MCF 10A (cell line): ENCODE measurements around the gene RGP1. TPM values are rescaled to one million over a fixed set of nuclear protein-coding genes. Genes with fewer than 3 reads are reported as not detected.

Experiments
- BruUV-seq: library from RNA; stranded (reverse); fragments of 400-500 nt; replicated peaks from 2 replicates; lab custom pipeline; 2021; lab: Mats Ljungman, UMichigan
- CTCF ChIA-PET: fragments of 300-600 bp; sonication (Branson Sonifier 250); formaldehyde crosslinking; extraction: SDS; loops from one replicate; lab custom pipeline; 2021; ENCODE audit warnings: antibody characterized with exemption, inconsistent platforms; lab: Yijun Ruan, JAX
- POLR2A ChIA-PET: fragments of 300-600, 350-650 bp; sonication (Branson Sonifier 250); formaldehyde crosslinking; extraction: SDS; loops from one replicate; lab custom pipeline; 2020; ENCODE audit warnings: antibody characterized with exemption, inconsistent platforms; lab: Yijun Ruan, JAX
- DNase-seq: peaks from one replicate; pipeline ENCODE4 v3.0.0-alpha.2; 2018; ENCODE audit not compliant: unreplicated experiment
- H3K27ac Mint-ChIP-seq: one replicate; pipeline ENCODE4 v1.8.0; 2022; ENCODE audit warnings: mild to moderate bottlenecking, low read depth, mixed read lengths; ENCODE audit not compliant: unreplicated experiment
- H3K27me3 Mint-ChIP-seq: one replicate; pipeline ENCODE4 v1.8.0; 2022; ENCODE audit warnings: mixed read lengths; ENCODE audit not compliant: insufficient read depth, unreplicated experiment
- H3K36me3 Mint-ChIP-seq: one replicate; pipeline ENCODE4 v1.8.0; 2022; ENCODE audit warnings: mild to moderate bottlenecking, moderate library complexity, mixed read lengths; ENCODE audit not compliant: insufficient read depth, unreplicated experiment
- H3K4me1 Mint-ChIP-seq: one replicate; pipeline ENCODE4 v1.8.0; 2022; ENCODE audit warnings: mixed read lengths; ENCODE audit not compliant: insufficient read depth, unreplicated experiment
- H3K4me3 Mint-ChIP-seq: one replicate; pipeline ENCODE4 v1.8.0; 2022; ENCODE audit warnings: mild to moderate bottlenecking, moderate library complexity, mixed read lengths; ENCODE audit not compliant: unreplicated experiment
- H3K9me3 Mint-ChIP-seq: one replicate; pipeline ENCODE4 v1.8.0; 2022; ENCODE audit warnings: mixed read lengths; ENCODE audit not compliant: unreplicated experiment
- CTCF ChIP-seq: fragments of 200-600 bp; IDR thresholded peaks from one replicate; pipeline ENCODE4 v1.8.0; 2022; ENCODE audit warnings: antibody characterized with exemption, mild to moderate bottlenecking; ENCODE audit not compliant: unreplicated experiment
- intact Hi-C: fragments of 100-400 bp; cut with micrococcal nuclease; formaldehyde crosslinking; loops from 2 replicates; pipeline ENCODE4 v1.14.1; 2022
- total RNA-seq: library from RNA; stranded (reverse); gene quantifications from 2 replicates; pipeline ENCODE4 v1.2.3, GENCODE V29; 2022

The RGP1 gene
- total RNA-seq, 1 experiment from 2014 or later: 35.8 TPM

- DNase-seq: no peak
- no peaks in the 10 kb centered on the region for H3K36me3 Mint-ChIP-seq
- no peaks in the 10 kb centered on the region for H3K9me3 Mint-ChIP-seq
- no peaks in the 10 kb centered on the region for H3K27me3 Mint-ChIP-seq
- no peak for TF ChIP-seq CTCF
- H3K4me3 Mint-ChIP-seq: no peak overlapping the region
- H3K4me1 Mint-ChIP-seq: no peaks in the 10 kb centered on the region
- H3K27ac Mint-ChIP-seq: no peak overlapping the region
- BruUV-seq: no TSS peak
- POLR2A ChIA-PET: interaction anchor here (0.6 to 1.0 kb wide), 2 partner anchors 11 kb away, joined by 3 to 5 read pairs; no protein-coding TSS in a partner anchor
- CTCF ChIA-PET: interaction anchor here (0.6 to 2.1 kb wide), 3 partner anchors 12 to 59 kb away, joined by 3 to 10 read pairs (median 3); no protein-coding TSS in a partner anchor
- intact Hi-C loops: no loop called here
Measured at GRCh38 chr9:35767458-35767857, 18.4 kb downstream of the RGP1 start.

GRCh38 chr9:35769763-35770162 is 20.7 kb downstream of the RGP1 start:
- no peak for DNase-seq
- BruUV-seq: no TSS peak
- H3K4me1 Mint-ChIP-seq: no peaks in the 10 kb centered on the region
- H3K36me3 Mint-ChIP-seq: no peaks in the 10 kb centered on the region
- H3K27me3 Mint-ChIP-seq: no peaks in the 10 kb centered on the region
- TF ChIP-seq CTCF: no peak
- ChIA-PET POLR2A (interaction anchor here (1.0 to 1.5 kb wide), 4 partner anchors 9 to 137 kb away, joined by 3 to 8 read pairs (median 5); partner anchors contain the start of genes HRCT1 and SPAG8), CTCF (interaction anchor here (0.6 to 2.1 kb wide), 9 partner anchors 14 to 112 kb away, joined by 3 to 10 read pairs (median 4); partner anchors contain the start of genes CCDC107 and RMRP)
- H3K4me3 Mint-ChIP-seq: no peak overlapping the region
- intact Hi-C loops: no loop called here
- no peaks in the 10 kb centered on the region for H3K9me3 Mint-ChIP-seq
- H3K27ac Mint-ChIP-seq: no peak overlapping the region

GRCh38 chr9:35771075-35771433 is 22.0 kb downstream of the RGP1 start:
- ChIA-PET POLR2A (interaction anchor here (0.5 to 3.3 kb wide), 15 partner anchors 10 to 421 kb away, joined by 3 to 24 read pairs (median 4); partner anchors contain the start of genes ARHGEF39, CREB3, RGP1 and TLN1), CTCF (interaction anchor here (0.6 to 2.4 kb wide), 8 partner anchors 9 to 439 kb away, joined by 3 to 9 read pairs (median 4); partner anchors contain the start of genes GBA2 and RGP1)
- DNase-seq: no peak
- intact Hi-C loops: no loop called here
- no peak overlapping the region for H3K27ac Mint-ChIP-seq
- no peaks in the 10 kb centered on the region for H3K4me1 Mint-ChIP-seq
- no peak overlapping the region for H3K4me3 Mint-ChIP-seq
- no peaks in the 10 kb centered on the region for H3K9me3 Mint-ChIP-seq
- BruUV-seq: no TSS peak
- no peak for TF ChIP-seq CTCF
- H3K27me3 Mint-ChIP-seq: no peaks in the 10 kb centered on the region
- no peaks in the 10 kb centered on the region for H3K36me3 Mint-ChIP-seq

- POLR2A ChIA-PET: interaction anchor here (0.6 to 3.3 kb wide), 15 partner anchors 11 to 255 kb away, joined by 3 to 24 read pairs (median 4); partner anchors contain the start of genes ARHGEF39, CREB3, RGP1 and TLN1
- no peak overlapping the region for H3K4me3 Mint-ChIP-seq
- H3K36me3 Mint-ChIP-seq: peaks cover 2% of the 10 kb centered on the region
- H3K4me1 Mint-ChIP-seq: no peaks in the 10 kb centered on the region
- DNase-seq: peak; percentile 54
- H3K27ac Mint-ChIP-seq: no peak overlapping the region
- H3K9me3 Mint-ChIP-seq: no peaks in the 10 kb centered on the region
- no peak for TF ChIP-seq CTCF
- CTCF ChIA-PET: interaction anchor here (0.6 to 2.4 kb wide), 9 partner anchors 10 to 438 kb away, joined by 3 to 9 read pairs (median 5); partner anchors contain the start of genes GBA2 and RGP1
- H3K27me3 Mint-ChIP-seq: no peaks in the 10 kb centered on the region
- intact Hi-C loops: no loop called here
- no TSS peak for BruUV-seq
Measured at GRCh38 chr9:35771534-35771933, 22.4 kb downstream of the RGP1 start.
